Endothelial cell of umbilical vein (primary cell): ENCODE results near the gene POU2AF3. TPM values are rescaled to one million over a fixed set of nuclear protein-coding genes. Genes with fewer than 3 reads are reported as not detected.

Experiments used
- BruUV-seq: library from RNA; stranded (reverse); fragments of 400-500 nt; replicated peaks from 2 replicates; lab custom pipeline; 2021; lab: Mats Ljungman, UMichigan
- CTCF ChIA-PET: fragments of 300-600, 350-600 bp; sonication (Branson Sonifier 250); formaldehyde crosslinking; loops from one replicate; lab custom pipeline; 2021; ENCODE audit warnings: antibody characterized with exemption, inconsistent platforms; lab: Charles Lee
- POLR2A ChIA-PET: fragments of 300-600, 350-600 bp; sonication (Branson Sonifier 250); formaldehyde crosslinking; loops from one replicate; lab custom pipeline; 2021; ENCODE audit warnings: antibody characterized with exemption, inconsistent platforms; lab: Charles Lee
- DNase-seq: peaks from one replicate; pipeline ENCODE4 v3.0.0-alpha.2; 2011; ENCODE audit warnings: low read depth, low spot score
- FAIRE-seq: peaks from 2 replicates; lab custom pipeline; 2011; peaks lifted over from hg19 to GRCh38; lab: Jason Lieb, UNC
- H2AFZ ChIP-seq: 2 replicates; pipeline ENCODE4 v1.6.0; 2012; ENCODE audit warnings: low read depth, low read length, control low read depth, inconsistent platforms
- H3K27ac ChIP-seq: 2 replicates; pipeline ENCODE4 v1.5.1; 2011; ENCODE audit warnings: low read depth, mild to moderate bottlenecking, control low read depth, low read length, moderate library complexity; ENCODE audit not compliant: insufficient read depth
- H3K27me3 ChIP-seq, 2 experiments: 2 replicates each; pipeline versions ENCODE4 v1.6.0 to v1.6.1; 2011; ENCODE audit warnings: low read length in 2 of 2, mixed read lengths in 1 of 2; ENCODE audit not compliant: control insufficient read depth in 2 of 2, insufficient read depth in 2 of 2
- H3K36me3 ChIP-seq, 2 experiments: 2 replicates in 1 of 2; 3 replicates in 1 of 2; pipeline ENCODE4 v1.5.1; 2011; ENCODE audit warnings: low read length in 2 of 2, mild to moderate bottlenecking in 1 of 2, moderate library complexity in 1 of 2; ENCODE audit not compliant: control insufficient read depth in 2 of 2, insufficient read depth in 2 of 2; ENCODE audit errors: extremely low read depth in 1 of 2
- H3K4me1 ChIP-seq: 3 replicates; pipeline ENCODE4 v1.5.1; 2011; ENCODE audit warnings: mild to moderate bottlenecking, low read length; ENCODE audit not compliant: control insufficient read depth, insufficient read depth; ENCODE audit errors: extremely low read depth
- H3K4me2 ChIP-seq: 2 replicates; pipeline ENCODE4 v1.6.1; 2011; ENCODE audit warnings: low read length, control low read depth, mixed read lengths; ENCODE audit not compliant: insufficient read depth
- H3K4me3 ChIP-seq, 3 experiments: fragments of 200-600 bp in 1 of 3; sonication (generic), shearing (Covaris generic) in 1 of 3; replicated peaks in 1 of 3; 2 replicates each; pipeline ENCODE4 v1.5.1; 2011 to 2016; ENCODE audit warnings: control low read depth in 3 of 3, low read length in 3 of 3, mild to moderate bottlenecking in 2 of 3, inconsistent platforms in 1 of 3, low read depth in 1 of 3, moderate library complexity in 1 of 3; ENCODE audit not compliant: insufficient read depth in 1 of 3
- H3K79me2 ChIP-seq: 2 replicates; pipeline ENCODE4 v1.6.0; 2012; ENCODE audit warnings: low read length, inconsistent platforms; ENCODE audit not compliant: control insufficient read depth, insufficient read depth
- H3K9ac ChIP-seq: replicated peaks from 2 replicates; pipeline ENCODE3; 2011; ENCODE audit warnings: low read length, control low read depth; ENCODE audit not compliant: insufficient read depth; ENCODE audit errors: extremely low read depth
- H3K9me1 ChIP-seq: replicated peaks from 3 replicates; pipeline ENCODE4 v1.6.0; 2011; ENCODE audit warnings: mild to moderate bottlenecking, low read length; ENCODE audit not compliant: control insufficient read depth, insufficient read depth; ENCODE audit errors: extremely low read depth
- H3K9me3 ChIP-seq: replicated peaks from 2 replicates; pipeline ENCODE4 v1.5.1; 2012; ENCODE audit warnings: low read length, inconsistent platforms; ENCODE audit not compliant: control insufficient read depth, insufficient read depth
- H4K20me1 ChIP-seq: replicated peaks from 2 replicates; pipeline ENCODE3; 2011; ENCODE audit warnings: mild to moderate bottlenecking, low read length; ENCODE audit not compliant: control insufficient read depth, insufficient read depth; ENCODE audit errors: extremely low read depth
- dilution Hi-C: fragments of 300-500 bp; cut with MboI; formaldehyde crosslinking; loops from one replicate; pipeline ENCODE4 v1.15.0; 2019; ENCODE audit warnings: low sequenced_read_pairs; ENCODE audit not compliant: extremely low pct_ligation_motif_present
- intact Hi-C: fragments of 100-400 bp; cut with micrococcal nuclease; formaldehyde crosslinking; loops from one replicate; pipeline ENCODE4 v1.10.0; 2022
- microRNA-seq: library from miRNA; unstranded; fragments of <30 nt; microRNA quantifications from one replicate; pipeline ENCODE4 v1.2.0, GENCODE V29; 2021; ENCODE audit warnings: borderline number of aligned reads, borderline replicate concordance
- polyA plus RNA-seq, 4 experiments: library from polyadenylated mRNA; depleted of rRNA in 3 of 4; stranded (reverse) in 3 of 4; unstranded in 1 of 4; fragments of >200 nt; gene quantifications; 2 replicates each; pipeline versions ENCODE4 v1.2.1 to v1.2.3, GENCODE V29; 2011 to 2012; ENCODE audit warnings: missing spikeins in 1 of 4
- small RNA-seq: library from RNA; depleted of rRNA; stranded (forward); fragments of <200 nt; gene quantifications from one replicate; pipeline ENCODE3, GENCODE V24; 2012; ENCODE audit warnings: low replicate concordance, low read depth; ENCODE audit not compliant: insufficient read depth, insufficient read length
- total RNA-seq: library from RNA; stranded (reverse); gene quantifications from 2 replicates; pipeline ENCODE4 v1.2.3, GENCODE V29; 2021
- TF ChIP-seq, protein P1 (sequence below), 2 donors: IDR thresholded peaks; 1 replicate in 1 of 2; 2 replicates in 1 of 2; pipeline ENCODE4 v1.5.1; 2011; ENCODE audit warnings: low read length in 2 of 2, mild to moderate bottlenecking in 2 of 2, moderate library complexity in 2 of 2, control low read depth in 1 of 2, inconsistent platforms in 1 of 2, low read depth in 1 of 2; ENCODE audit not compliant: insufficient read depth in 1 of 2; ENCODE audit errors: extremely low read depth in 1 of 2

POU2AF3 gene
- total and polyA plus RNA-seq, 2 donors (not counting 3 experiments of a cell fraction or from before 2014, with no cell fraction given) = not detected

DNA sequence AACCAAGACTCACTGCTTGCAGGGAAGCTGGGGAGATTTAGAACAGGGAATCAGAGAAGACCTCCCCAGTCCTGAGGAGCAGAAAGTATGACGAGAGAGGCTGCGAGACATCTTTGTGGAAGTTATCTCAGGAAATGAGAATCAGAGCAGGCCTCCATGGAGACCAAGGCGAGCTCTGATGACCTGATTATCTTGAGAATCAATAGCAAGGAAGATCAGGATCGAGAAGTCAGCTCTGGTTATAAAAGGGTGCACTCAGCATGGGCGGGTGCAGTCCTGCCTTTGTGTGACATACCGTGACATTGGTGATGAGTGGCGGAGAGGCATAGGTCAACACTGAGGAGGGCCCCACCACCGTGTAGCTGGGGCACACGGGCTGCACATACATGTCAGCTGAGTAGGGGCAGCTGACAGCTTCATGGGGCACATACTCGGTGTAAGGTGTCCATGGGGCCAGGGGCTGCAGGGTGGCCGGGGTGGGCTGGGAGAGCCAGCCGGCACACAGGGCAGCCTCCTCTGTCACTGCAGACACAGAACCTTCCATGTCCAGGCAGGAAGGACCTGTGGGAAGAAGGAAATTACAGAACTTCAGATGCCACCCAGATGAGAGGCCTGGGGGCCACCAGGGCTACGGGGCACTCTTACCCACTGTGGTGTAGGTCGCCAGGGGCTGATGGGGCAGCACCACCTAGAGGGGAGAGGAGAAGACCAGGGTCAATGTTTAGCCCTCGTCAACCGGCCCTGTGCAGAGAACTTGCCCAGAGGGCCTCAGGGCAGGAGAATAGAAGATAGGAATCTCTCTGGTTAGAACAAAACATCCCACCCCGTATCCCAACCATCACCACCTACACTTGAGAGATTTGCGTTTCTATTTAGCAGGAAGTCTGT, 59.0 kb downstream of the POU2AF3 start:
- TF ChIP-seq, protein P1, sequence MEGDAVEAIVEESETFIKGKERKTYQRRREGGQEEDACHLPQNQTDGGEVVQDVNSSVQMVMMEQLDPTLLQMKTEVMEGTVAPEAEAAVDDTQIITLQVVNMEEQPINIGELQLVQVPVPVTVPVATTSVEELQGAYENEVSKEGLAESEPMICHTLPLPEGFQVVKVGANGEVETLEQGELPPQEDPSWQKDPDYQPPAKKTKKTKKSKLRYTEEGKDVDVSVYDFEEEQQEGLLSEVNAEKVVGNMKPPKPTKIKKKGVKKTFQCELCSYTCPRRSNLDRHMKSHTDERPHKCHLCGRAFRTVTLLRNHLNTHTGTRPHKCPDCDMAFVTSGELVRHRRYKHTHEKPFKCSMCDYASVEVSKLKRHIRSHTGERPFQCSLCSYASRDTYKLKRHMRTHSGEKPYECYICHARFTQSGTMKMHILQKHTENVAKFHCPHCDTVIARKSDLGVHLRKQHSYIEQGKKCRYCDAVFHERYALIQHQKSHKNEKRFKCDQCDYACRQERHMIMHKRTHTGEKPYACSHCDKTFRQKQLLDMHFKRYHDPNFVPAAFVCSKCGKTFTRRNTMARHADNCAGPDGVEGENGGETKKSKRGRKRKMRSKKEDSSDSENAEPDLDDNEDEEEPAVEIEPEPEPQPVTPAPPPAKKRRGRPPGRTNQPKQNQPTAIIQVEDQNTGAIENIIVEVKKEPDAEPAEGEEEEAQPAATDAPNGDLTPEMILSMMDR (IDR thresholded peaks at IDR 0.05; ENCODE audit: extremely low read depth in 1 of 2, insufficient read depth in 1 of 2, low read depth in 1 of 2, low read length in 2 of 2) = no peak
- intact Hi-C loops = no loop called here

More for the DNA sequence above, 59.0 kb downstream of the POU2AF3 start:
- no peaks in the 10 kb centered on the region for H3K79me2 ChIP-seq
- H2AFZ ChIP-seq = no peak overlapping the region
- dilution Hi-C loops = no loop called here
- no peaks in the 10 kb centered on the region for H3K4me1 ChIP-seq
- no peaks in the 10 kb centered on the region for H3K27me3 ChIP-seq
- H3K4me3 ChIP-seq = no peak overlapping the region
- BruUV-seq = no TSS peak
- no peaks in the 10 kb centered on the region for H4K20me1 ChIP-seq
- ChIA-PET POLR2A (no interaction called here), CTCF (no interaction called here)
- no peak overlapping the region for H3K4me2 ChIP-seq
- H3K9me3 ChIP-seq = no peaks in the 10 kb centered on the region
- H3K9ac ChIP-seq = no peak overlapping the region
- H3K36me3 ChIP-seq = no peaks in the 10 kb centered on the region
- FAIRE-seq (no peak), DNase-seq (no peak)
- no peaks in the 10 kb centered on the region for H3K9me1 ChIP-seq
- no peak overlapping the region for H3K27ac ChIP-seq

Small RNAs within 50 kb of the gene (microRNA-seq; reads per million reads assigned to microRNA genes)
- not detected for gene MIR4491

Small RNAs within 50 kb of the gene (small RNA-seq; reads per million reads assigned to genes)
- not detected for gene MIR4491

Other genes starting within 250 kb of the POU2AF3 start
- gene POU2AF2, start 52.8 kb upstream of the POU2AF3 start, total RNA-seq = not detected in 2 replicates
- gene POU2AF2, start 52.8 kb upstream of the POU2AF3 start, polyA plus RNA-seq = not detected in 2 replicates
- not detected in 2 replicates for gene POU2AF1, start 80.7 kb downstream of the POU2AF3 start, total RNA-seq
- not detected in 2 replicates for gene POU2AF1, start 80.7 kb downstream of the POU2AF3 start, polyA plus RNA-seq
- gene BTG4, start 213.8 kb downstream of the POU2AF3 start, total RNA-seq = not detected in 2 replicates
- gene BTG4, start 213.8 kb downstream of the POU2AF3 start, polyA plus RNA-seq = not detected in 2 replicates
- gene HOATZ, start 216.2 kb downstream of the POU2AF3 start, total RNA-seq = not detected in 2 replicates
- not detected in 2 replicates for gene HOATZ, start 216.2 kb downstream of the POU2AF3 start, polyA plus RNA-seq
- gene LAYN, start 242.2 kb downstream of the POU2AF3 start, total RNA-seq = 2.2 and 2.3 TPM in 2 replicates
- gene LAYN, start 242.2 kb downstream of the POU2AF3 start, polyA plus RNA-seq = 0.43 and 0.92 TPM in 2 replicates